PC-3 (cell line): ENCODE results near the gene ATP6V1F. TPM values are rescaled to one million over a fixed set of nuclear protein-coding genes. Genes with fewer than 3 reads are reported as not detected.

Source experiments
- ATAC-seq: fragments of 200-7000 bp; cut with Tn5 transposase; 2 replicates; pipeline ENCODE4 v1.9.1; 2020; ENCODE audit warnings: mild to moderate bottlenecking, moderate library complexity
- BruUV-seq: library from RNA; stranded (reverse); fragments of 400-500 nt; replicated peaks from 2 replicates; lab custom pipeline; 2021; lab: Mats Ljungman, UMichigan
- CTCF ChIA-PET: fragments of 300-600 bp; sonication (Branson Sonifier 250); formaldehyde crosslinking; loops from one replicate; lab custom pipeline; 2022; ENCODE audit warnings: antibody characterized with exemption; lab: Charles Lee
- POLR2A ChIA-PET: fragments of 300-600 bp; sonication (Branson Sonifier 250); formaldehyde crosslinking; loops from one replicate; lab custom pipeline; 2022; ENCODE audit warnings: antibody characterized with exemption; ENCODE audit not compliant: unreplicated experiment; lab: Charles Lee
- DNase-seq: peaks from one replicate; pipeline ENCODE4 v3.0.0-alpha.2; 2015
- H2AFZ ChIP-seq: fragments of 300-600 bp; sonication (generic); 2 replicates; pipeline ENCODE4 v1.6.0; 2016; ENCODE audit warnings: antibody characterized with exemption, low read length
- H3F3A ChIP-seq: fragments of 300-600 bp; sonication (generic); one replicate; pipeline ENCODE4 v1.6.0; 2017; ENCODE audit warnings: antibody characterized with exemption, low read length, control low read depth, mild to moderate bottlenecking; ENCODE audit not compliant: unreplicated experiment
- H3K27ac ChIP-seq: fragments of 300-600 bp; sonication (generic); 2 replicates; pipeline ENCODE4 v1.5.1; 2016; ENCODE audit warnings: mild to moderate bottlenecking, low read length
- H3K27me3 ChIP-seq: fragments of 300-600 bp; sonication (generic); 2 replicates; pipeline ENCODE4 v1.6.1; 2016; ENCODE audit warnings: low read length, mixed read lengths
- H3K36me3 ChIP-seq: fragments of 300-600 bp; sonication (generic); 2 replicates; pipeline ENCODE4 v1.6.1; 2016; ENCODE audit warnings: low read depth, mixed run types, low read length, mixed read lengths
- H3K4me1 ChIP-seq: fragments of 300-600 bp; sonication (generic); 2 replicates; pipeline ENCODE4 v1.5.1; 2016; ENCODE audit warnings: low read length; ENCODE audit not compliant: insufficient read depth
- H3K4me2 ChIP-seq: fragments of 300-600 bp; sonication (generic); 2 replicates; pipeline ENCODE4 v1.6.0; 2016; ENCODE audit warnings: low read length
- H3K4me3 ChIP-seq: fragments of 300-600 bp; sonication (generic); 2 replicates; pipeline ENCODE4 v1.5.1; 2016; ENCODE audit warnings: mild to moderate bottlenecking, low read length, mixed read lengths
- H3K79me2 ChIP-seq: fragments of 300-600 bp; sonication (generic); 2 replicates; pipeline ENCODE4 v1.6.1; 2017; ENCODE audit warnings: low read length, mixed read lengths
- H3K9ac ChIP-seq: fragments of 300-600 bp; sonication (generic); 2 replicates; pipeline ENCODE4 v1.6.0; 2016; ENCODE audit warnings: mild to moderate bottlenecking, low read length
- H3K9me2 ChIP-seq: fragments of 300-600 bp; sonication (generic); replicated peaks from 2 replicates; pipeline ENCODE4 v1.6.1; 2016; ENCODE audit warnings: mixed run types, low read length, mixed read lengths
- H3K9me3 ChIP-seq: fragments of 300-600 bp; sonication (generic); 2 replicates; pipeline ENCODE4 v1.6.1; 2016; ENCODE audit warnings: low read length, mixed read lengths
- H4K20me1 ChIP-seq: fragments of 300-600 bp; sonication (generic); 2 replicates; pipeline ENCODE4 v1.6.1; 2016; ENCODE audit warnings: low read length, mixed read lengths
- CTCF ChIP-seq: fragments of 300-600 bp; sonication (generic); conservative IDR thresholded peaks from 2 replicates; pipeline ENCODE4 v1.5.1; 2017; ENCODE audit warnings: antibody characterized with exemption, low read depth, mild to moderate bottlenecking, low read length
- EZH2 ChIP-seq: fragments of 300-600 bp; sonication (generic); IDR thresholded peaks from one replicate; pipeline ENCODE4 v1.6.1; 2017; ENCODE audit warnings: antibody characterized with exemption, mild to moderate bottlenecking, low read length; ENCODE audit not compliant: unreplicated experiment
- EZH2phosphoT487 ChIP-seq: fragments of 300-600 bp; sonication (generic); IDR thresholded peaks from 2 replicates; pipeline ENCODE4 v1.6.1; 2018; ENCODE audit warnings: mild to moderate bottlenecking, antibody characterized with exemption, low read length, borderline replicate concordance
- intact Hi-C: fragments of 100-400 bp; cut with micrococcal nuclease; formaldehyde crosslinking; loops from 2 replicates; pipeline ENCODE4 v1.9.0; 2023
- total RNA-seq: library from RNA; depleted of rRNA; stranded (reverse); fragments of >200 nt; gene quantifications from 2 replicates; pipeline ENCODE4 v1.2.3, GENCODE V29; 2014

The ATP6V1F gene
- total RNA-seq, 1 experiment from 2014 or later, result 131 TPM

GRCh38 chr7:128854396-128854795 lies 8.3 kb upstream of the ATP6V1F start:
- intact Hi-C loops, result no loop called here
- no peaks in the 10 kb centered on the region for H3K9me2 ChIP-seq
- ChIA-PET CTCF (no interaction called here), POLR2A (no interaction called here)
- no peaks in the 10 kb centered on the region; the same call in 1 of the 2 replicates for H3K36me3 ChIP-seq
- no peaks in the 10 kb centered on the region for H3K9me3 ChIP-seq
- H3F3A ChIP-seq, result no peaks in the 10 kb centered on the region
- ATAC-seq, result no peak
- H3K4me3 ChIP-seq, result no peak overlapping the region
- BruUV-seq, result no TSS peak
- H2AFZ ChIP-seq, result no peak overlapping the region
- no peaks in the 10 kb centered on the region for H3K79me2 ChIP-seq
- no peak for TF ChIP-seq EZH2
- no peak for TF ChIP-seq EZH2phosphoT487
- TF ChIP-seq CTCF, result no peak
- no peaks in the 10 kb centered on the region for H3K4me1 ChIP-seq
- no peak overlapping the region for H3K9ac ChIP-seq
- H3K27ac ChIP-seq, result no peak overlapping the region
- H4K20me1 ChIP-seq, result no peaks in the 10 kb centered on the region
- H3K4me2 ChIP-seq, result no peak overlapping the region
- no peaks in the 10 kb centered on the region for H3K27me3 ChIP-seq
- DNase-seq, result no peak

- intact Hi-C loops, result no loop called here
- H4K20me1 ChIP-seq, result no peaks in the 10 kb centered on the region
These were observed 7.1 kb upstream of the ATP6V1F start for GRCh38 chr7:128855559-128855958.

More at GRCh38 chr7:128855559-128855958, 7.1 kb upstream of the ATP6V1F start:
- TF ChIP-seq CTCF (no peak), EZH2phosphoT487 (no peak), EZH2 (no peak)
- Histone ChIP-seq H3K9ac (no peak overlapping the region), H3K4me3 (no peak overlapping the region), H3K36me3 (no peaks in the 10 kb centered on the region; the same call in 1 of the 2 replicates), H3K4me1 (no peaks in the 10 kb centered on the region), H3F3A (no peaks in the 10 kb centered on the region), H2AFZ (no peak overlapping the region), H3K27me3 (no peaks in the 10 kb centered on the region), H3K4me2 (no peak overlapping the region), H3K9me2 (no peaks in the 10 kb centered on the region), H3K79me2 (no peaks in the 10 kb centered on the region), H3K9me3 (no peaks in the 10 kb centered on the region), H3K27ac (no peak overlapping the region)
- POLR2A ChIA-PET, result no interaction called here
- CTCF ChIA-PET, result no interaction called here
- DNase-seq (no peak), ATAC-seq (no peak)
- no TSS peak for BruUV-seq
